HL-60 (cell line): Measurements from ENCODE around the gene TAF4B.

Experiments
- DNase-seq, 2 experiments: peaks; one replicate each; pipeline ENCODE4 v3.0.0-alpha.2; 2010 to 2020; ENCODE audit warnings: low read depth in 1 of 2, low spot score in 1 of 2
- H3K27ac ChIP-seq: fragments of 250-450 bp; sonication (Bioruptor Pico); replicated peaks from 2 replicates; pipeline ENCODE4 v1.5.1; 2020; ENCODE audit warnings: mild to moderate bottlenecking, moderate library complexity
- H3K27me3 ChIP-seq: fragments of 250-450 bp; sonication (Bioruptor Pico); 2 replicates; pipeline ENCODE4 v1.5.1; 2021; ENCODE audit warnings: mild to moderate bottlenecking, moderate library complexity; ENCODE audit not compliant: insufficient read depth, poor library complexity, severe bottlenecking
- H3K4me3 ChIP-seq: replicated peaks from 2 replicates; pipeline ENCODE4 v1.5.1; 2011; ENCODE audit warnings: mild to moderate bottlenecking, control low read depth, low read length; ENCODE audit not compliant: insufficient read depth
- CTCF ChIP-seq: IDR thresholded peaks from one replicate; pipeline ENCODE4 v1.5.1; 2011; ENCODE audit warnings: low read length, control low read depth, inconsistent platforms; ENCODE audit not compliant: insufficient read depth
- GABPA ChIP-seq: IDR thresholded peaks from 2 replicates; pipeline ENCODE4 v1.6.1; 2012; ENCODE audit warnings: low read depth
- POLR2AphosphoS5 ChIP-seq: IDR thresholded peaks from 2 replicates; pipeline ENCODE4 v1.6.1; 2012; ENCODE audit warnings: low read depth
- REST ChIP-seq: IDR thresholded peaks from 2 replicates; pipeline ENCODE4 v1.6.1; 2012; ENCODE audit warnings: low read depth; ENCODE audit not compliant: insufficient replicate concordance
- SPI1 ChIP-seq: IDR thresholded peaks from 2 replicates; pipeline ENCODE4 v1.6.1; 2012; ENCODE audit warnings: low read depth, mild to moderate bottlenecking, borderline replicate concordance

Gene TAF4B

DNA sequence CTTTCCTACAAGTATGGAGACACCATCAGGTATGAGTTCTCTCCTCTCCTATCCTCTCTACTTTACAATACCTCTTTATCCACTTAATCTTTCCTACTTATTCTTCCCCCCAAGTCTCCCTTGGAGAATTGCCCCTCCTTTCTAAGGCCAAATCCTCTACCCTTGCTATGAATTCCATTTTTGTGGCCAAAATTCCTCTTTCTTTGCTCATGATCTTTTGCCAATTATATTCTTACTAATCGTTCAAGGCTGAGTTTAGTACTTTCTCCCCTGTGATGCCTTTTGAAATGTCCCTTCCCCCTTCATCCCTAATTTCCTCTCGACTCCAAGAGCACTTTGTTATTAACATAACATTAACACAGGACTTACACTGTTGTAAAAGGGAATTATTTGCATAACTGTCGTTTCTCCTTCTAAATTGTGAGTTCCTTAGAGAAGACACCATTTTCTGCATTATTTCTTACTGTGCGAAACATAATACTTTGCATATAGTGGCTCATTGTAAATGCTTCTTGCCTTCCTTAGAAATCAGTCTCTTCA, 188.7 kb downstream of the TAF4B start:
- Histone ChIP-seq H3K27ac (no peak overlapping the region), H3K4me3 (no peak overlapping the region), H3K27me3 (no peaks in the 10 kb centered on the region)
- TF ChIP-seq REST (no peak), CTCF (no peak), POLR2AphosphoS5 (no peak), GABPA (no peak), SPI1 (no peak)
- DNase-seq, result no peak

DNA sequence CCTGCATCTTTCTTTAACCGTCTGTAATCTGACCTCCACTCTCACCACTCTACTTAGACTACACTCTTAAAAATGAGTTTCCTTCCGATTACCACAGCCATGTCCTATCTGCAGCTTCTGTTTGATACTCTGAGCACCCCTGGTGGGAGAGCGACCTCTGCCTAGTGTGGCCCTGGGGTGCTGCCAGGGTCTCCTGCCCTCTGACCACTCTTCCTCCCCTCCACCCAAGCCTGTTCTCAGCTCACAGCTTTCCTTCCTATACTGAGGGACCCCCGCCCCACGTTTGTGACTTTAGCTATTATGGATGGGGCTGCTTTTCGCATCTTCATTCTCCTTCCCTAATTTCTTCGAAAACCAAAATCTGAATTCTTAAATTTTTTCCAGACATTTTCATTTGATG, 189.4 kb downstream of the TAF4B start:
- TF ChIP-seq CTCF (no peak), REST (no peak), GABPA (no peak), SPI1 (no peak), POLR2AphosphoS5 (no peak)
- no peak overlapping the region for H3K4me3 ChIP-seq

GRCh38 chr18:26416652-26417150, 190.5 kb downstream of the TAF4B start:
- Histone ChIP-seq H3K27ac (no peak overlapping the region), H3K27me3 (no peaks in the 10 kb centered on the region), H3K4me3 (no peak overlapping the region)
- no peak for TF ChIP-seq SPI1
- no peak for DNase-seq

More for the DNA sequence above, 189.4 kb downstream of the TAF4B start:
- no peaks in the 10 kb centered on the region for H3K27me3 ChIP-seq
- no peak overlapping the region for H3K27ac ChIP-seq
- no peak for DNase-seq

GRCh38 chr18:26417190-26417589, 190.9 kb downstream of the TAF4B start:
- TF ChIP-seq REST, result no peak
- no peak for TF ChIP-seq CTCF
- TF ChIP-seq POLR2AphosphoS5, result no peak
- no peak for TF ChIP-seq SPI1
- TF ChIP-seq GABPA, result no peak
- Histone ChIP-seq H3K4me3 (no peak overlapping the region), H3K27me3 (no peaks in the 10 kb centered on the region), H3K27ac (no peak overlapping the region)
- no peak for DNase-seq
